Activated CD8-positive, alpha-beta memory T cell treated with anti-CD3 and anti-CD28 coated beads for 24 hours (primary cell): ENCODE results near the gene APP.
"Not testable (repeated sequence)": the region's sequence is repeated elsewhere in the genome, so short reads cannot be mapped to it uniquely, and the experiment has no call there.

Experiments used
- DNase-seq: peaks from one replicate; pipeline ENCODE4 v3.0.0-alpha.2; 2020

Gene APP

DNA sequence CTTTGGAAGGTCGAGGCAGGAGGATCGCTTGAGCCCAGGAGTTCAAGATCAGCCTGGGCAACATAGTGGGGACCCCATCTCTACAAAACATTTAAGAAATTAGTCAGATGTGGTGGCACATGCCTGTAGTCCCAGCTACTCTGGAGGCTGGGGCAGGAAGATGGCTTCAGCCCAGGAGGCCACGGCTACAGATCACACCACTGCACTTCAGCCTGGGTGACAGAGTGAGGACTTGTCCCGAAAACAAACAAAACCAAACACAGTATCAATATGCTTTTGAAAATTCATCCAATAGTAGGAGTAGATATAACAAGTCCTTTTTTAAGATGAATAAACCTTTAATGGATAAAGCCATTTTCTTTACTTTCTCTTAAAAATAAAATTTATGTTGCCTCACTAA, 8.5 kb downstream of the APP start:
- DNase-seq: no peak

GRCh38 chr21:26159869-26160268, 10.7 kb downstream of the APP start:
- DNase-seq: no peak

- no peak for DNase-seq
Observed at GRCh38 chr21:26157801-26158200, 12.8 kb downstream of the APP start.

DNA sequence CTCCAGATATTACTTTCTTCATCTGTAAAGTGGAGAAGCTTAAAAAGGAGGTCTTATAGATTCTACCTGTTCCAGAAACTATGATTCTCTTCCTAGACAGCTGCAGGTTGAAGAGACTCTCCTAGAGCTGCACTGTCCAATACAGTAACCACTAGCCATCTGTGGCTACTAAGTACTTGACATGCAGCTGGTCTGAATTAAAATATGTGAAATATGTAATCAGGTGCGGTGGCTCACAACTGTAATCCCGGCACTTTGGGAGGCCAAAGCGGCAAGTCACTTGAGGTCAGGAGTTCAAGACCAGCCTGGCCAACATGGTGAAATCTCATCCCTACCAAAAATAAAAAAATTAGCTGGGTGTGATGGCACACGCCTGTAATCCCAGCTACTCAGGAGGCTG, 15.8 kb downstream of the APP start:
- DNase-seq: no peak

- DNase-seq: no peak
Observed at GRCh38 chr21:26153758-26154157, 16.8 kb downstream of the APP start.

- DNase-seq: no peak
Observed at GRCh38 chr21:26148840-26149354, 21.7 kb downstream of the APP start.

DNA sequence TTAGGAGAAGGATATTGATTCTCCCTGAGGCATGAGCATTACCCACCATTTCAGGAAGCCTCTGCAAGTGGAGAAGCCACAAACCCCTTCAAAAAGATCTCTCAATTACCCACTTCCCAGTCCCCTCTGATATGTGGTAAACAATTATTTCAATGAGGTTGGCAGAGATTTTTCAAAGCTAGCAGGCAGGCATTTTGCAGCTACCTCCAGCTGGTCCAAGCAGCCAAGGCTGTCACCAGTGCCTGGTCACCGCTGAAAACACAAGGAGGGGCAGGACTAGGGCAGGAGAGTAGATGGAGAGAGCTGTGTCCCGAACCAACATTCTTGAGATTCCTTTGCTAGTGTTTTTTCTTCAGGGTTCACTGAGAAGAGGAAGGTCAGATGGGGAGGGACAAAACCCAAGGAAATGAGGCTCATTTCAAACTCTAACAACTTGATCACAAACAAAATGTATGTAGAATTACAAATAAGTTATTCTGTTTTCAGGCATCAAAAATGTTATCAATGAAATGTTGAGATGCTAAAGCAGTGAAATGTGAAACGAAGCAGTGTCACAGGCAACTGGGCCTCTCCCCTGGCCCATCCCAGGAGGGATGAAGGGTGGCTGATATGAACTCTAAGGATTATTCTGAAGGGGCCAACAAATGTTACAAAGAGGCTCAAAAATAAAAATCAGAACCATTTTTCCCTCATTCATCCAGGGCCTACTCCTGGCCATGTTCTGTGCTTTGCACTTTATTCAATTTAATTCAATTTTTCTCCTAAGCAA, 22.3 kb downstream of the APP start:
- DNase-seq: no peak

- no peak for DNase-seq
Observed at GRCh38 chr21:26147535-26147934, 23.0 kb downstream of the APP start.

DNA sequence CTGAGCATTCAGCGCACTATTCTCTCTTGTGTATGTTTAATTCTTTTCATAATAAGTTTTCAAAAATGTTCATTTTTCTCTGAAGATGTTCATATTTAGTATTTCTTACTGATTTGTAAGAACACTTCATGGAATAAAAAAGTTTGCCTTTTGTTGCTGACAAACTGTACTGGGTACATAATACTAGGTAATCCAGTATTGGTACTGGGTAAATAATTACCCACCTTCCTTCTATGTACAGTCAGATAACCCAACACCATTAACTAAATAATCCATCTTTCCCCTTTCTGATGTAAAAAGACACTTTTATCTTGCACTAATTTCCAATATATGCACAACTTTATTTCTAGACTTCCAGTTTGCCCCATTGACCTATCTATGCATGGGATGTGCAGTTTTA, 23.9 kb downstream of the APP start:
- no peak for DNase-seq

DNA sequence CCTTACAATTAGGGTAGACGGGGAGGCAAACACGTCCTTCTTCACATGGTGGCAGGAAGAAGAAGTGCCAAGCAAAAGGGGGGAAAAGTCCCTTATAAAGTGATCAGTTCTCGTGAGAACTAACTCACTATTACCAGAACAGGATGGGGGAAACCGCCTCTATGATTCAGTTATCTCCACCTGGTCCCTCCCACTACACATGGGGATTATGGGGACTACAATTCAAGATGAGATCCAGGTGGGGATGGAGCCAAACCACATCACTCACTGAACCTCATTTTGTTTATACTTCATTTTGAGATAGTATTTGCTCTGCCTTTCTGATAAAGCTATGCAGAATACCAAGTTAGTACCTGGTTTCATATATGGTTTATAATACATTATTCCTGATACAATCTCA, 26.5 kb downstream of the APP start:
- DNase-seq: no peak

DNA sequence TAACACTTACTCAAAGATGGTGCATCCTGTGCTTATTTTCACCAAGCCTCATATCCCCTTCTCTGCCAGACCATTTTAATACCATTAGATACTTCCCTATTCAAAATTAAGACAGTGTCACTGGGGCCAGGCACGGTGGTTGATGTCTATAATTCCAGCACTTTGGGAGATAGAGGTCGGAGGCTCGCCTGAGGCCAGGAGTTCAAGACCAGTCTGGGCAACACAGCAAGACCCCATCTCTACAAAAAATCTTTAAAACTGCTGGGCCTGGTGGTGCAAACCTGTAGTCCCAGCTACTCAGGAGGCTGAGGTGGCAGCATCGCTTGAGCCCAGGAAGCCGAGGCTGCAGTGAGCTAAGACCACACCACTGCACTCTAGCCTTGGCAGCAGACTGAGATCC, 28.2 kb downstream of the APP start:
- no peak for DNase-seq

- no peak for DNase-seq
Observed at GRCh38 chr21:26140926-26141325, 29.6 kb downstream of the APP start.

DNA sequence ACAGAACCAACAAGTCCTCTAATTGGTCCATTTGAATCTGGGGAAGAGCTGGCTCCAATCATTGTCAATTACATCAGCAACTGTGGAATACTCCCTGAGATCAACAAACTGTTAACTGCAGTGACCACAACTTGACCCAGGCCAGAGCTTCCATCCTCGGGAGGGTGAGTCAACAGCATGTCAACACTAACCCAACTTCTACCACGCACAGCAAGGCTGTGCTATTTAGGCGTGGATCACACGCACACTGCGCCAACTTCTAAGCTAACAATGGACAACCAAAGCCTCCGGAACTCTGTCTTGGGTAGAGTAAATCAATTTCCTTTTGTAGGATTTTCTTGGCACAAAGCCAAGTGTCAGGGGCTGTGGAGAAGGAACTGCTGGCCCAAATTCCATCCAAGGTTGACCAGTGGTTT, 30.4 kb downstream of the APP start:
- no peak for DNase-seq

DNA sequence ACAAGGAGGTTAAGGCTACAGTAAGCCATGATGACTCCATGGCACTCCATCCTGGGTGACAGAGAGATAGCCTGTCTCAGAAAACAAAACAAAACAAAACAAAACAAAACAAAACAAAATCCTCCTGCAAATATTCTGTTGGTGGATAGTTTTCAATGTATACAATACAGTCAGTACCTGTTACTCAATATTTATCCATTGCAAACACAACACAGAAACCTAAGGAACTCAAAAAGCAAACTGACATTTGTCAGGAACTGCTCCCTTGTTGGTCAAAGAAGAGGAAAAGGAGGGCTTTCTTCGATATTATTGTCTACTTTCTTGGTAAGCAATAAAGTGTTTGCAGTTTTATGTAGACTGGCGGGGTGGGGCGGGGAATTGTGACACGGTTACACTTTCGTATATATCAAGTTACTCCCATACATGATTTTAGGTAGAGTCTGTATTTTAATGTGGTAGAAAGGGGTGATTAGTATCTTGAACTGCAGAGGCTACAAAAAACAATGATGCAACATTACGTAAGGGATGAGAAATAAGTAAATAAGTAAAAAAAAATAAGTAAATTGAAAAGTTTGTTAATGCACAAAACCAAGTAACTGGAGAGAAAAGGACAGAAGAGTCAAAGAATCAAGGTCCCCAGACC, 31.8 kb downstream of the APP start:
- DNase-seq: no peak

GRCh38 chr21:26137379-26138060, 33.0 kb downstream of the APP start:
- no peak for DNase-seq

GRCh38 chr21:26136671-26137070, 33.9 kb downstream of the APP start:
- no peak for DNase-seq

GRCh38 chr21:26135520-26135919, 35.0 kb downstream of the APP start:
- no peak for DNase-seq

GRCh38 chr21:26131554-26131953, 39.0 kb downstream of the APP start:
- no peak for DNase-seq

- DNase-seq: not testable (repeated sequence)
Observed at GRCh38 chr21:26131053-26131452, 39.5 kb downstream of the APP start.

DNA sequence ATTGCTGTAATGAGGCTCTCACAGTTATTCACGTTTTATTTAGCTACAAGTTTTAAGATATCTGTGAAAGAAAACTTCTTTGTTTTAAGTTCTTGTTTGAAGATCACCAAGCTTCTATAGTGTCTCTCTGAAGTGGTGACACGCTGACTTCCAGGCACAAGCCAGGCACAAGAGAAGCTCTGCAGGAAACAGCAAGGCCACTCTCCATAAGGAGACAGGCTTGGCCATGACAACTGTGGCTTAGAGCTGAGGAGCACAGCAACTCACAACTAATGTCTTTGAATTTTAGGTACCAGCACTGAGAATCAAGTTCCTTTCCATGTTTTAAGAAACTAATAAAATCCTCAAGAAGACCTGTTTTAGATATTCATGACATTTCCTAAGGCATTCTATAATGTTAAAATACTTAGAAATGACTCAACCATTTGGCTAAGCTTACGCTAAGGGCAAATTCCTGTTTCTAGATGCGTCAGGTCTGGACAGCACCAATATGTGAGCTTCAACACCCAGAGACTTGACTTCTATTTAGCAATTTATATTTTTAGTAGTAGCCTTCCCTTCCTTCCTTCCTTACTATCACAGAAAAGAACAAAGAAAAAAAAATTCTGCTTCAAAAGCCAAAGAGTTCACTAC, 40.2 kb downstream of the APP start:
- DNase-seq: no peak

- no peak for DNase-seq
Observed at GRCh38 chr21:26127918-26128317, 42.7 kb downstream of the APP start.

DNA sequence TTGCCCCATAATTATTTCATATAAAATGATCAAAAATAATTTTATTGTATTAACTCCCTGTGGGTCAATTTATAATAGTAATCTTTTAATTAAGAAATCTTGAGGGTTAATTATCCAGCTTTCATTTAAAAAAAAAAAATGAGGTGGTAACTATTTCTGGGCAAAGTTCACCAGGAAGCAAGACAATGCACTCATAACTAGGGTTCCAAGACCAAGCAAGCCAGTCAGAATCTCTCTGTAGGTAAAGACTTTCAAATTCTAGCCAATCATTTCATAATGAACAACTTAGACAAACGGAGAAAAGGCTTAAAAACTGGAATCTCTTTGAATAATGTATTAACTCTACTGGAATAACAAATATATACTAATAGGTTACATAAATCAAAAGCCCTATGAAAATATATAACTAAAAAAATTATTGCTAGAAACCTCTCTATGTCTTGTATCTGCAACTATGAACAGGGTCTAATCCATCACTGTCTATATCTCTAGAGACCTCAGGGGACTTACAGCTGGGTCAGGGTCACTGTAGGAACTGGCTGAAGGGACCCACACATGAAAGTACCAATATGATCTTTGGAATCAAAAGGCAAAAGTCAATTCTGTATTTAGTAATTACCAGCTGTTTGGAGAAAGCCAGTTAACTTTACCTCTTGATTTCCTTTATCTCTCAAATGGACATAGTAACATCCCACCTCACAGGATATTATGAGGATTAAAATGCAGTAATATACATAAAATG, 43.3 kb downstream of the APP start:
- DNase-seq: no peak

DNA sequence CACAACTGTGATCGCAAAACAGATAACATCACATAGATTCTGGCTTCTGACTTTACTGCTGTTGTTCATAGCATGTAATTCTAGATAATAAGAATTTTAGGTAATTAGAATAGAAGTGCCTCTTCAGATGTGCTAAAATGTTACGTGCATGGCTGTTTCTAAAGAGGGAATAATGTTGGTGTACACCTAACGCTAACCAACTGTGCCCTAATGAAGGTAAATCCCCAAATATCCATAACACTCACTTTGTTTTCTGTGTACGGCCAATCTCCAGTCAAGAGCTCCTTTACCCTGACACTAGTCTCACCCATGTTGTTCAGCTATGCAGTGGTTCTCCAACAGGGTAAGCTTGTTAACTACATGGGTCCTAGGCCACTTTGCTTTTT, 44.4 kb downstream of the APP start:
- DNase-seq: no peak
